ENCODE results near the gene ANKS1B.

ANKS1B gene

GRCh38 chr12:99192489-99192888 is 792.2 kb downstream of the ANKS1B start:
- DNase-seq (ENCODE audit: low spot score): no peak

GRCh38 chr12:99176871-99177270 is 807.9 kb downstream of the ANKS1B start:
- no peak for DNase-seq (ENCODE audit: low spot score)

GRCh38 chr12:99170461-99170860 is 814.3 kb downstream of the ANKS1B start:
- no peak for DNase-seq (ENCODE audit: low spot score)

- no peak for DNase-seq (ENCODE audit: low spot score)
These were observed 814.7 kb downstream of the ANKS1B start for GRCh38 chr12:99170037-99170436.

- DNase-seq (ENCODE audit: low spot score): peak; percentile 51
These were observed 826.8 kb downstream of the ANKS1B start for GRCh38 chr12:99157946-99158345.

- no peak for DNase-seq (ENCODE audit: low spot score)
These were observed 829.8 kb downstream of the ANKS1B start for GRCh38 chr12:99154983-99155336.

- DNase-seq (ENCODE audit: low spot score): peak; percentile 7
These were observed 830.3 kb downstream of the ANKS1B start for GRCh38 chr12:99154216-99154982.

- no peak for DNase-seq (ENCODE audit: low spot score)
These were observed 831.4 kb downstream of the ANKS1B start for GRCh38 chr12:99153293-99153692.

GRCh38 chr12:99152337-99152736 is 832.4 kb downstream of the ANKS1B start:
- no peak for DNase-seq (ENCODE audit: low spot score)

GRCh38 chr12:99151744-99152143 is 833.0 kb downstream of the ANKS1B start:
- DNase-seq (ENCODE audit: low spot score): no peak

- DNase-seq (ENCODE audit: low spot score): no peak
These were observed 837.6 kb downstream of the ANKS1B start for GRCh38 chr12:99147130-99147529.

GRCh38 chr12:99146730-99147129 is 838.0 kb downstream of the ANKS1B start:
- no peak for DNase-seq (ENCODE audit: low spot score)

GRCh38 chr12:99146185-99146584 is 838.6 kb downstream of the ANKS1B start:
- DNase-seq (ENCODE audit: low spot score): no peak

- no peak for DNase-seq (ENCODE audit: low spot score)
These were observed 842.1 kb downstream of the ANKS1B start for GRCh38 chr12:99142651-99143050.

GRCh38 chr12:99140017-99140720 is 844.6 kb downstream of the ANKS1B start:
- DNase-seq (ENCODE audit: low spot score): no peak

- no peak for DNase-seq (ENCODE audit: low spot score)
These were observed 846.3 kb downstream of the ANKS1B start for GRCh38 chr12:99138393-99138792.

- DNase-seq (ENCODE audit: low spot score): no peak
These were observed 847.4 kb downstream of the ANKS1B start for GRCh38 chr12:99137124-99137855.

GRCh38 chr12:99136516-99136915 is 848.2 kb downstream of the ANKS1B start:
- DNase-seq (ENCODE audit: low spot score): no peak

- DNase-seq (ENCODE audit: low spot score): no peak
These were observed 849.4 kb downstream of the ANKS1B start for GRCh38 chr12:99135376-99135775.

GRCh38 chr12:99133401-99133800 is 851.3 kb downstream of the ANKS1B start:
- DNase-seq (ENCODE audit: low spot score): no peak

GRCh38 chr12:99131751-99132199 is 853.0 kb downstream of the ANKS1B start:
- DNase-seq (ENCODE audit: low spot score): no peak

GRCh38 chr12:99130808-99131553 is 853.8 kb downstream of the ANKS1B start:
- DNase-seq (ENCODE audit: low spot score): no peak
